Measurements from ENCODE around the gene SKAP1. TPM values are rescaled to one million over a fixed set of nuclear protein-coding genes. Genes with fewer than 3 reads are reported as not detected.
"Not testable (repeated sequence)": the region's sequence is repeated elsewhere in the genome, so short reads cannot be mapped to it uniquely, and the experiment has no call there.

The SKAP1 gene
- polyA plus RNA-seq, 3 donors from 2014 or later: 325 to 458 (median 329) TPM

- Mint-ChIP-seq H3K4me1 (peaks cover 29 to 38% of the 10 kb centered on the region in 2 donors), H3K27me3 (ENCODE audit: low read depth in 3 of 3) (no peaks in the 10 kb centered on the region), H3K9me3 (no peaks in the 10 kb centered on the region), H3K4me3 (no peak overlapping the region), H3K36me3 (peaks cover 0 to 3% (median 0%) of the 10 kb centered on the region in 3 donors), H3K27ac (no peak overlapping the region)
- no peak for DNase-seq
These were observed 30.0 kb upstream of the SKAP1 start for GRCh38 chr17:48460052-48460451.

- no peak for DNase-seq
- no peak overlapping the region for H3K4me3 Mint-ChIP-seq
- H3K9me3 Mint-ChIP-seq: no peaks in the 10 kb centered on the region
- H3K36me3 Mint-ChIP-seq: peaks cover 0 to 3% (median 0%) of the 10 kb centered on the region in 3 donors
- peaks cover 37 to 44% of the 10 kb centered on the region in 2 donors for H3K4me1 Mint-ChIP-seq
- H3K27ac Mint-ChIP-seq: no peak overlapping the region
- no peaks in the 10 kb centered on the region for H3K27me3 Mint-ChIP-seq (ENCODE audit: low read depth in 3 of 3)
These were observed 29.2 kb upstream of the SKAP1 start for GRCh38 chr17:48459070-48459844.

DNA sequence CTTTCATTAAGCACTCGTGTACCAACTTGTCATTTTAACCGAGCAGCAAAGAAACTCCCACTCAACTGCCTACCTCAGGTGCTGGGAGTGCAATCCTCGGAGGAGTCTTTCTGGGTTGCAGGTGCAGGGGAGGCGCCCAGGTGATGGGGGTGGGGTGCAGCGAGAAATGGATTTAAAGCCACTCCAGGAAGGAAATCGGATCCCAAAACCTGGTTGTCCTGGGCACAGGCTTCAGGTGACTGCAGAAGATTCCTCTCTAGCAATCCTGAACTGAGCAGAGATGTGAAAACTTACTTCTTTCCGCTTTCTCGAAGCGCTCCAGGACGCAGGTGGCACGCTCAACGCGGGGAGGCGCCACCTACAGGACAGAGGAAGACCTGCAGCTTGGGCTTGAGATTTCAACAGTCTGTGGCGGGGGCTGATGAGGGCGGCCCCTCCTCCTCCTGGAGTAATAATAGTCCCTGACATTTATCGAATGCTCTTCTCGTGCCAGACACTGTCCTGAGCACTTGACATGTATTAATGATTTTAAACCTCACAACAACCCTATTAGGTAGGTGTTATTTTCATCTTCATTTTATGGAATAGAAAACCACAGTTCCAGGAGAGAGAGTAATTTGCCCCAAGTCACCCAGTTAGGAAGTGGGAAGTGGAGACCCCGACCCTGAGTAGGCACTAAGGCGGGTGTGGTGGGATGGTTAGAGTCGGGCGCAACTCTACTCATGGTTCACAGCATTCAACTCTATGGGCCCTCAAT, 27.2 kb upstream of the SKAP1 start:
- H3K9me3 Mint-ChIP-seq: no peaks in the 10 kb centered on the region
- peaks cover 0 to 3% (median 0%) of the 10 kb centered on the region in 3 donors for H3K36me3 Mint-ChIP-seq
- no peaks in the 10 kb centered on the region for H3K27me3 Mint-ChIP-seq (ENCODE audit: low read depth in 3 of 3)
- H3K27ac Mint-ChIP-seq: peak overlapping the region; percentile 5 to 95 (median 48)
- DNase-seq: peak; percentile 78 to 80 (median 79)
- peak overlapping the region; percentile 74 to 91 (median 82) for H3K4me3 Mint-ChIP-seq
- peaks cover 56% of the 10 kb centered on the region in 2 donors for H3K4me1 Mint-ChIP-seq

DNA sequence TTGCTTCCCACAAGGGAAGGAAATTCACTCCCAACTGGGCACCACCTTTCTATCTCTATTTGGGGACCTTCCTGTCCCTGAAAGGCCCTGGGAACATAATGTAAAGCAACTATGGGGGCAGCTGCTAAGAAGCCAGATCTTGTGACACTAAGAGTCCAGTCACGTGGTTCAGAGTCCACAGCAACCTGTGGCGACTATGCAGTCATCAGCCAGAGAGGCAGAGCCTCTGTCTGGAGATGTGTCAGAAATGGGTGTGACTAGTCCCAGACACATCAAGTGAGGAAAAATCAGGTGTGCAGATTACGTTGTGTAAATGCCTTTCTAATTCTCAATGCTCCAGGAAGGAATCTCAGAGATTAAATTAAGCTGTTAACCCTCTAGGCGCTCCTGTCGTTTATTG, 26.6 kb upstream of the SKAP1 start:
- Mint-ChIP-seq H3K4me3 (peak overlapping the region; percentile 74 to 91 (median 82)), H3K27ac (peak overlapping the region; percentile 45 to 95 (median 86)), H3K36me3 (peaks cover 0 to 3% (median 0%) of the 10 kb centered on the region in 3 donors), H3K27me3 (ENCODE audit: low read depth in 3 of 3) (no peaks in the 10 kb centered on the region), H3K4me1 (peaks cover 63% of the 10 kb centered on the region in 2 donors), H3K9me3 (no peaks in the 10 kb centered on the region)
- DNase-seq: peak in 1 of 3 donors; percentile 14

- Mint-ChIP-seq H3K27ac (peak overlapping the region in 4 of 6 donors; percentile 17 to 94 (median 71)), H3K4me3 (peak overlapping the region; percentile 33 to 91 (median 38)), H3K36me3 (peaks cover 0 to 3% (median 0%) of the 10 kb centered on the region in 3 donors), H3K9me3 (no peaks in the 10 kb centered on the region), H3K27me3 (ENCODE audit: low read depth in 3 of 3) (no peaks in the 10 kb centered on the region), H3K4me1 (peaks cover 67 to 68% of the 10 kb centered on the region in 2 donors)
- DNase-seq: no peak
These were observed 25.8 kb upstream of the SKAP1 start for GRCh38 chr17:48455791-48456190.

- Mint-ChIP-seq H3K27ac (peak overlapping the region; percentile 87 to 98 (median 93)), H3K9me3 (no peaks in the 10 kb centered on the region), H3K36me3 (peaks cover 0 to 13% (median 0%) of the 10 kb centered on the region in 3 donors), H3K4me1 (peaks cover 68 to 72% of the 10 kb centered on the region in 2 donors), H3K4me3 (peak overlapping the region; percentile 67 to 97 (median 85)), H3K27me3 (ENCODE audit: low read depth in 3 of 3) (no peaks in the 10 kb centered on the region)
- DNase-seq: peak; percentile 56 to 63 (median 60)
These were observed 23.4 kb upstream of the SKAP1 start for GRCh38 chr17:48453447-48453846.

DNA sequence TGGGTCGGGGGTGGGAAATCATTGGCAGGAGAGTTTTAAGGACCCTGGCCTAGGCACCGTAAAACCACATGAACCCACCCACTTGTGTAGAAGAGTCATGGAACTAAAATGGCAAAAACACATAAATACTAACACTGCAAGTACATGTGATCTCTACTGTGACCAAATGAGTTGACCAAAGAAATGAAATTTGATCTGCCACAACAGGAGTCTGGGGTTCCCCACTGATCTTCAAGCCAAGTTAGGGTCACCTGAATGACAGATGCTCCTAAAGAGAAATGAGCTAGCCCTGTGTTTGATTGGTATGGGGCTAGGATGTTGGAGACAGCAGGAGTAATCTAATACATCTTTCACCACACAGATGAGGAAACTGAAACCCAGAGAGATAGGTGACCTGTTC, 21.5 kb upstream of the SKAP1 start:
- Mint-ChIP-seq H3K4me3 (peak overlapping the region in 3 of 5 donors; percentile 1 to 39 (median 28)), H3K27me3 (ENCODE audit: low read depth in 3 of 3) (no peaks in the 10 kb centered on the region), H3K36me3 (peaks cover 0 to 12% (median 0%) of the 10 kb centered on the region in 3 donors), H3K9me3 (no peaks in the 10 kb centered on the region), H3K4me1 (peaks cover 57% of the 10 kb centered on the region in 2 donors), H3K27ac (peak overlapping the region in 4 of 6 donors; percentile 42 to 78 (median 62))
- DNase-seq: no peak

DNA sequence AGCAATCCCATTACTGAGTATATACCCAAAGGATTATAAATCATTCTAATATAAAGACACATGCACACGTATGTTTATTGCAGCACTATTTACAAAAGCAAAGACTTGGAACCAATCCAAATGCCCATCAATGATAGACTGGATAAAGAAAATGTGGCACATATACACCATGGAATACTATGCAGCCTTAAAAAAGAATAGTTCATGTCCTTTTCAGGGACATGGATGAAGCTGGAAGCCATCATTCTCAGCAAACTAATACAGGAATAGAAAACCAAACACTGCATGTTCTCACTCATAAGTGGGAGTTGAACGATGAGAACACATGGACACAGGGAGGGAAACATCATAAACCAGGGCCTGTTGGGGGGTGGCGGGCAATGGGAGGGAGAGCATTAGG, 19.3 kb upstream of the SKAP1 start:
- Mint-ChIP-seq H3K36me3 (peaks cover 0 to 10% (median 0%) of the 10 kb centered on the region in 3 donors), H3K4me1 (peaks cover 56 to 57% of the 10 kb centered on the region in 2 donors), H3K27ac (peak overlapping the region in 1 of 6 donors; percentile 29)
- not testable (repeated sequence) for DNase-seq; H3K4me3 Mint-ChIP-seq; H3K9me3 Mint-ChIP-seq; H3K27me3 Mint-ChIP-seq (ENCODE audit: low read depth in 3 of 3)

DNA sequence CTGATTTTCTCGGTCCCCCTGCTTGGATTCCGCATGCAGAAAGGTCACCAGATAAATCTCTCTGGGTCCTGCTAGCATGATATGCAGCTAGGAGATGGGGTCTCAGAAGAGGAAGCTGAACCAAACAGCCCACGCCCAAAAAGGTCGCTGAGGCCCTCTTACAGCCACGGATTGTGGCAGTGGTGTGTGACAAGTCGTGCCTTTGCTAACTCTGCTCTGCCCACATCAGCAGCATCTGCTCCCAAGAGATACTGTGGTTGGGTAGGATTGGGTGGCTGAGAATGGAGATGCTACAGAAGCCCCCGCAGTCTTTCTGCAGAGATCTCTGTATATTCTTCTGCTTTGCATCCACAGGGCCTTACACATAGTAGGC, 15.2 kb upstream of the SKAP1 start:
- Mint-ChIP-seq H3K27me3 (ENCODE audit: low read depth in 3 of 3) (peaks cover 3 to 10% (median 10%) of the 10 kb centered on the region in 3 donors), H3K36me3 (peaks cover 0 to 10% (median 3%) of the 10 kb centered on the region in 3 donors), H3K9me3 (no peaks in the 10 kb centered on the region), H3K4me1 (peaks cover 59 to 63% of the 10 kb centered on the region in 2 donors), H3K27ac (peak overlapping the region in 2 of 6 donors; percentile 86 to 91), H3K4me3 (peak overlapping the region in 2 of 5 donors; percentile 30 to 80)
- no peak for DNase-seq

DNA sequence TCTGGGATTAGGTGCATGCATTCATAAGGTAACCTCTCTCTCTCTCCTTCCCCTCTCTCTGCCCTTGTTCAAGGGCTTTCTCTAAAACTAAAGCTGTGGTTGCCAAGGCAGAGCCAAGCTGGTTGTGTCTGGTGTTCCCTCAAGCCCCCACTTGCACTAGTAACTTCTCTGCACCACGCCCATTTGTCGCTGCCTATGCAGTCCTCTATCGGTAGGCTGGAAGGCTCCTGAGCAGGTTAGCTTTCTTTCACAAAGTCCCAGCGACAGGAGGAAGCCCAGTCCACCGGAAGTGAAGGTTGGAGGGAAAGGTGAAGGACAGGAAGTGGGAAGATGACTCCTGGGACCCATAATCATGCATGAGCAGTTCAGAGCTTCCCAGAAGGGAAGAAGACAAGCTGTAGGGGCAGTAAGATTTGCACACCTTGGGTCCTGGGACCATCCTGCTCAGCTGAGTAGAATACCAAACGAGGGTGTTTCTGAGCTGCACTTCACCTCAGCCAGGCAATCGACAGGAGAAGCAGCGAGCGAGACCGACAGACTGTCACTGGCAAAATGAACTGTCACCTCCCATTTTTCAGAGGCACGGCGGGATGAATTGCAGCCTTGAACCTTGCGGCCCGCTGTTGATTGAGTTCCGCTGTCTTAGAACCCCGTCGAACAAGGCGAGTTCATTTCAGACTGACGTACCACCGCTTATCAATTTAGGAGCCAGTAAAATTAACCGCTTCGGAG, 14.7 kb upstream of the SKAP1 start:
- peaks cover 0 to 8% (median 3%) of the 10 kb centered on the region in 3 donors for H3K36me3 Mint-ChIP-seq
- DNase-seq: peak in 2 of 3 donors; percentile 33 to 45
- H3K4me3 Mint-ChIP-seq: peak overlapping the region; percentile 63 to 88 (median 80)
- peaks cover 65 to 69% of the 10 kb centered on the region in 2 donors for H3K4me1 Mint-ChIP-seq
- peaks cover 8 to 16% (median 15%) of the 10 kb centered on the region in 3 donors for H3K27me3 Mint-ChIP-seq (ENCODE audit: low read depth in 3 of 3)
- peak overlapping the region; percentile 72 to 98 (median 90) for H3K27ac Mint-ChIP-seq
- H3K9me3 Mint-ChIP-seq: no peaks in the 10 kb centered on the region

DNA sequence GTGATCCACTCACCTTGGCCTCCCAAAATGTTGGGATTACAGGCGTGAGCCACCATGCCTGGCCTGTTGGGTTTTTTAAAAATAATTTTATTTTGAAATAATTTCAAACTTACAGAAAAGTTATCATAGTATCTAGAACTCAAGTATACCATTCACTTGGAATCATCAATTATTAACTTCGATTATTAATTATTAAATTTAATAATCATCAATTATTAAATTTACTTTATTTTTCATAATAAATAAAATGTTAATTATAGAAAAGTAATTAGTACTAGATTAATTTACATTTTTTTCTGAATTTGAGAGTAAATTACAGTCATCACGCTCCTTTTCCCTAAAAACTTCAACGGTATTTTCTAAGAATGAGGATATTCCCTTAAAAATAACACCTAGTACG, 13.7 kb upstream of the SKAP1 start:
- peaks cover 73 to 78% of the 10 kb centered on the region in 2 donors for H3K4me1 Mint-ChIP-seq
- peaks cover 8 to 17% (median 16%) of the 10 kb centered on the region in 3 donors for H3K27me3 Mint-ChIP-seq (ENCODE audit: low read depth in 3 of 3)
- peak overlapping the region; percentile 72 to 98 (median 90) for H3K27ac Mint-ChIP-seq
- peak overlapping the region; percentile 63 to 88 (median 80) for H3K4me3 Mint-ChIP-seq
- no peak for DNase-seq
- H3K9me3 Mint-ChIP-seq: no peaks in the 10 kb centered on the region
- peaks cover 0 to 4% (median 3%) of the 10 kb centered on the region in 3 donors for H3K36me3 Mint-ChIP-seq

DNA sequence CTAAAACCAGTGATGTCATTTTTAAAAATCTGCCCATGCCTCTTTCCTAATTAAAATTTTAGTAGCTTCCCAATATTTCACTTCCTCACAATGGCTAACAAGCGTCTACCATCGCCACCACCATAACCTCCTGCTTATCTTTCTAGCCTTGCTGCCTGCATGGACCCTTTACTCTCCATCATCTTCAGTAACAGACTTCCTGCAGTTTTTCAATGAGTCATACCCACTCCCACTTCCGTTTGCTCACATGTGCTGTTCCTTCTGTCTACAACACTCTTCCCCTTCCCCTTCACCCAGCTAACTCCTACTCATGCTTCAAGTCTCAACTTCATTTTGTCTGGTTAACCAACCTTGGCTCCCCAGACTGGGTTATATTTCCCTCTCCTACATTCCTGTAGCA, 12.8 kb upstream of the SKAP1 start:
- Mint-ChIP-seq H3K36me3 (peaks cover 0 to 4% (median 3%) of the 10 kb centered on the region in 3 donors), H3K27ac (peak overlapping the region; percentile 96 to 100 (median 99)), H3K4me1 (peaks cover 82 to 87% of the 10 kb centered on the region in 2 donors), H3K9me3 (no peaks in the 10 kb centered on the region), H3K27me3 (ENCODE audit: low read depth in 3 of 3) (peaks cover 8 to 17% (median 16%) of the 10 kb centered on the region in 3 donors), H3K4me3 (peak overlapping the region; percentile 57 to 89 (median 83))
- no peak for DNase-seq

DNA sequence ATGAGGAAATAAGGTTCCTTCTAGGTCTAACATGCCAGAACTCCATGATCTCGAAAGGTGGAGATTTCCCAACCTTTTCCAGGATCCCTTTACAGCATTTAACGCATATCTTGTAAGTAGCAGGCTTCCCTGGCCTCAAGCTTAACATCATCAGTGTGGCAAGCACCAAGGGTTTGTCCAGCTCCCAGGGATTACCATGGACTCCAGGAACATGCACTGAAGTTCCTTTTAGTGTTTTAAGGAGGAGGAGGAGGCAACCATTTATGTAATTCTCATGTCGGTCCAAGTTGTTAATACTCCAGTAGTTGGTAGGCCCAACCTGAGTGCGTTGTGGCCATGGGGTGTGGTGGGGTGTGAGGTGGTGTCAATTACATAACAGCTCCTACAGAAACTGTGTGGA, 11.8 kb upstream of the SKAP1 start:
- Mint-ChIP-seq H3K36me3 (peaks cover 0 to 6% (median 4%) of the 10 kb centered on the region in 3 donors), H3K27ac (peak overlapping the region; percentile 96 to 100 (median 99)), H3K4me1 (peaks cover 91 to 97% of the 10 kb centered on the region in 2 donors), H3K9me3 (no peaks in the 10 kb centered on the region), H3K4me3 (peak overlapping the region; percentile 80 to 89 (median 83)), H3K27me3 (ENCODE audit: low read depth in 3 of 3) (peaks cover 8 to 17% (median 16%) of the 10 kb centered on the region in 3 donors)
- DNase-seq: no peak
